ENCODE measurements around the gene PACRGL.

PACRGL gene

GRCh38 chr4:20700007-20700761, at the start of gene PACRGL:
Gene PACRGL, plus strand, starts transcription at chr4:20700458. Its CDS starts 4,024 bp downstream, at chr4:20704482.
- peak within 1 kb of the TSS; percentile 23 for H3K27ac ChIP-seq
- peak; percentile 50 for DNase-seq (ENCODE audit: low read depth, low spot score)

DNA sequence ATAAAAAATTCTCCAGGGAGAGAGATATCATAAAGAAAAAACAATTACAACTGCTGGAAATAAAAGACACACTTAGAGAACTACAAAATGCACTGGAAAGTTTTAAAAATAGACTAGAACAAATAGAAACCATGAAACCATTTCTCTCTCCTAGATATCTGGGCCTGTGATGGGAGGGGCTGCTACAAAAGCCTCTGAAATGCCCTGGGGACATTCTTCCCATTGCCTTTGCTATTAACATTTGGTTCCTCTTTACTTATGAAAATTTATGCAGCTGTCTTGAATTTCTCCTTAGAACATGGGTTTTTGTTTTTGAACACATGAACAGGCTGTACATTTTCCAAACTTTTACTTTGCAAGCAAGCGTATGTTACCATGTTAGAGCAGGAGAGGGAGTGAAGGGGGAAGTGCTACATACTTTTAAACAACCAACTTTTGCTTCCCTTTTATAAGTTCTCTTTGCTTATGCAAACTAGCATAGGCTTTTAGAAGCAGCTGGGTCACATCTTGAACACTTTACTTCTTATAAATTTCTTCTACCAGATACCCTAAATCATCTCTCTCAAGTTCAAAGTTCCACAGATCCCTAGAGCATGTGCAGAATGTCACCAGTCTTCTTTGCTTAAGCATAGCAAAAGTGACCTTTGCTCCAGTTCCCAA, 47.9 kb upstream of the PACRGL start:
- DNase-seq (ENCODE audit: low read depth, low spot score) = no peak
- H3K27ac ChIP-seq = no peak overlapping the region

GRCh38 chr4:20658456-20658855, 41.8 kb upstream of the PACRGL start:
- no peak overlapping the region for H3K27ac ChIP-seq
- no peak for DNase-seq (ENCODE audit: low read depth, low spot score)

DNA sequence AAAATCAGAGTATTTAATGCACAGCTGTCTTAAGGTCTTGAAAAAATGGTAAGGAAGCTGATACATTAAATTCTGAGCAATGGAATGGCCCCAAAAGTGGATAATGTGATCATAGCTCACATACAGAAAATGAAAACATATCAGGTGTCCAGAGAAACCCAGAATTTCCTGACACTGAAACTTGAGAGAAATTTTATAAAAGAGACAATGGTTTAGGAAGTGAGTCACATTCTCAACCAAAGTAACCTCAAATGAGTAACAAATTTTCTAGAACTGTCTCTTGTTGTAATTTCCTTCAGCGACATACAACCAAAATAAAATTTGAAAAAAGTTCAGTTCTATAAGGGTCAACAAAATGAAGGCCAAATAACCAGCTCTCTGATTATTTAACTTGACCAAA, 37.4 kb upstream of the PACRGL start:
- DNase-seq (ENCODE audit: low read depth, low spot score) = peak; percentile 18
- peak overlapping the region; percentile 44 for H3K27ac ChIP-seq

GRCh38 chr4:20666012-20666860, 34.0 kb upstream of the PACRGL start:
- no peak for DNase-seq (ENCODE audit: low read depth, low spot score)
- H3K27ac ChIP-seq = no peak overlapping the region

- DNase-seq (ENCODE audit: low read depth, low spot score) = no peak
- H3K27ac ChIP-seq = no peak overlapping the region
Observed at GRCh38 chr4:20672262-20672661, 28.0 kb upstream of the PACRGL start.

GRCh38 chr4:20675786-20676185, 24.5 kb upstream of the PACRGL start:
- no peak for DNase-seq (ENCODE audit: low read depth, low spot score)
- no peak overlapping the region for H3K27ac ChIP-seq

DNA sequence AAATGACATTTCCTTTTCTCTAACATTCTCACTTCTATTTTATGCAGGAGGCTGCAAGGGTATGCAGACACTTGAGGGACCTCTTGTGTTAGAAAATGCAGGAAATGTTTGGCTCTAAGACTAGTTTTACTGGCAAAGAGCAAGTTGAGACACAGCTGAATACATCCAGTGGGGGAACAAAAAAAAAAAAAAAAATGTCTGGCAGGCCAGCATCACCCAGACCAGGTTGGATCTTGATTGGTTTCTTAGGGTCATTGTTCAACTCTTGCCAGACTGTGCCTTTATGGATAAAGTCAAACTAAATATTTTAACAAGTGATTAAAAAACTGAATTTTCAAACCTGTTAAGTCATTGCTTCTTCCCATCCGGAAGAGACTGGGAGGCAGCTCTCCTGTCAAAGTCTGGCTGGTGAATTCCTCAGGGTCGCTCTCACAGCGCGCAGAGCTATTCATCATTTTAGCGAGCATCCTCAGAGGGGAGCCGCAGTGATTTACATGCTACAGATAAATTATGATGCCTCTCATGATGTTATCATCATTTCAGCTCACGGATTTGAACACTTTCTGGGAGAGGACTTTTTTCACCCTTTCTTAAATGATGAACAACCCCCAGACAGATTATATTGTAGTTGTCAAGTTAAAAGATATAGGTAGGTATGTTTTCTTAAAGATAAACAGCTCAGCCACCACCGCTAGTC, 23.6 kb upstream of the PACRGL start:
- no peak for DNase-seq (ENCODE audit: low read depth, low spot score)
- no peak overlapping the region for H3K27ac ChIP-seq

DNA sequence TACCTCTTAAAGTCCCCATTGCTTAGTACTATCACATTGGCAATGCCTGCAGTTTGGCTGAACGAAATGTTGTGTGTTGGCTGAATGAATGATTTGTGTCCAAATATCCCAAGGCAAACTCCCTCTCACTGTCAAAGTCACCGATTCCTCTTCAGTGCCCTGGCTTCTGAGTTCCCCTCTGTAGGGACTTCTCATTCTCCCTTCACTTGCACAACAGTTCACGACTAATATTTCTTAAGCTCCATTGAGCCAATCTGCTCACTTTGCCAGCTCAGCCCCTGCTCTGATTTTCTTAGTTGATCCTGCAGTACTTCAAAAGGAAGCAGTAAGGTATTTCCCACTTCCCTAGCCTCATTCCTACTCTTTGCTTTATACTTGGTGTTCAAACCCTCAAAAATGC, 21.9 kb upstream of the PACRGL start:
- no peak overlapping the region for H3K27ac ChIP-seq
- no peak for DNase-seq (ENCODE audit: low read depth, low spot score)

GRCh38 chr4:20679951-20680350, 20.3 kb upstream of the PACRGL start:
- H3K27ac ChIP-seq = no peak overlapping the region
- no peak for DNase-seq (ENCODE audit: low read depth, low spot score)

GRCh38 chr4:20680736-20681135, 19.5 kb upstream of the PACRGL start:
- DNase-seq (ENCODE audit: low read depth, low spot score) = no peak
- H3K27ac ChIP-seq = no peak overlapping the region

DNA sequence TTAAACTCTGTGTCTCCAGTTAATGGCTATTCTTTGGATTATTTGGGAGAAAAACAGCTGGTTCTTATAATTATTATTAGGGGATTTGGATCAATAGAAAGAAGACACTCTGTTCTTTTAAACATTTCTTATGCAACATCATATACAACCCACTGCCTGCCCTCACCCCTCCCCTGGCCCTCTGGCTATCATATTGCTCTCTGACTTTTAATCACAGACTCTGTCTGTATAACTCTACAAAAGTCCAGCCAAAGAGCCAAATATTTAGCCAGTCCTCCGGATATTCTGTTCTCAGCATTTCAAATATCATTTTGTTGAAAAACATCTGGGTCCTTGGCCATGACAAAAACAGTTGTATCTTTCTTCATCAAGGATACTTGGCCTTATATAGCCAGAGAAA, 19.0 kb upstream of the PACRGL start:
- no peak overlapping the region for H3K27ac ChIP-seq
- no peak for DNase-seq (ENCODE audit: low read depth, low spot score)

- DNase-seq (ENCODE audit: low read depth, low spot score) = no peak
- no peak overlapping the region for H3K27ac ChIP-seq
Observed at GRCh38 chr4:20682853-20683252, 17.4 kb upstream of the PACRGL start.

DNA sequence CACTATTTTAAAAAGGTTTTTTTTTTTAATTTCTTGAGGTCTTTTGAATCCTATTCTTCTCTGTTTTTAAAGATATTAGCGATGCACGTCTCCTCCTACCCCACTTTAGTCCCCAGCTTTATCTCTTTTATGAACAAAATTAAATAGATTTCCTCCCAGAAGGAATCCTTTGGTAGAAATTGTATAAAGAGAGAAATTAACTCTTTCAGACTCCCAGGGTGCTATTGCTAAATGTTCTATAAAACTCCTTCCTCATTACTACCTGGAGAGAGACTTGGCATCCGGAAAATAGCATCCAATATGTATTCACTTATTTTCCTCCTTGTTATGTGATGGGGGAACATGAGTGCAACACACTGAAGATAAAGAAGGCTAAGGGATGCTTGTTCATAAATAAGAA, 16.5 kb upstream of the PACRGL start:
- no peak overlapping the region for H3K27ac ChIP-seq
- DNase-seq (ENCODE audit: low read depth, low spot score) = no peak

- no peak for DNase-seq (ENCODE audit: low read depth, low spot score)
- H3K27ac ChIP-seq = no peak overlapping the region
Observed at GRCh38 chr4:20684852-20685763, 15.2 kb upstream of the PACRGL start.

- H3K27ac ChIP-seq = no peak overlapping the region
- DNase-seq (ENCODE audit: low read depth, low spot score) = no peak
Observed at GRCh38 chr4:20687864-20688263, 12.4 kb upstream of the PACRGL start.

DNA sequence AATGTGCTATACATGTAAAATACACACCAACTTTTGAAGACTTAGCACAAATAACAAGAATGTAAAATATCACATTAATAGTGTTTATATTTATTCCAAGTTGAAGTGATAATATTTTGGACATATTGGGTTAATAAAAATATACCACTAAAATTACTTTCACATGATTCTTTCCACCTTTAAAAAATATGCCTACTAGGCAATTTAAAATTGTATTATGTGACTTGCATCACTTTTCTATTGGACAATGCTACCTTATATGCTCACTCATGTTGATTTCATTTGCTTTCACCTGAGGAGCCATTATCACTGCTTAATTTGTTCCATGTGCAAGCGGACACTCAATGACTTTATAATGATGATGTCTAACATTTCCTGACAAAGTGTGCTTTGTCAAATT, 3.4 kb upstream of the PACRGL start:
- no peak for DNase-seq (ENCODE audit: low read depth, low spot score)
- no peak overlapping the region for H3K27ac ChIP-seq

DNA sequence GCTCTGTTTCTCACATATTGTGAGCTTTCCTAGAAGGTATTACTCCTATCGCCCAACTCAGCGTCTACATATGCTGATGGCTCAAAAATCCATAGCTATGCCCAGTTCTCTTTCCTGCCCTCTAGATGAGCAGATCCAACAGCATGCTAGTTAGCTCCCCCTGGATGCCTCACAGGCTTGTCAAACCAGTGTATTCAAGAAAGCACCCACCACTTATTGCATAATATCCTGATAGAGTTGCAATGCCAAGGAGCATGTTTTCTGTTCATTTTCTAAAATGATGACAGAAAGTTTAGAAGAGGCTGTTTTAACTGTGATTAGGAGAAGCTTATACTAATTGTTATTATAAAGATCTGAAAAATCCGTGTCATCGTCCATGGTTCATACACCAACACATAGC, 1.9 kb upstream of the PACRGL start:
- no peak for DNase-seq (ENCODE audit: low read depth, low spot score)
- no peak overlapping the region for H3K27ac ChIP-seq

- no peak for DNase-seq (ENCODE audit: low read depth, low spot score)
Observed at GRCh38 chr4:20698820-20699219, 1.4 kb upstream of the PACRGL start.

More at GRCh38 chr4:20698820-20699219, 1.4 kb upstream of the PACRGL start:
- H3K27ac ChIP-seq = no peak overlapping the region

Data from epithelial cell of prostate (primary cell).